B cell (primary cell): ENCODE measurements around the gene ZNF22. TPM values are rescaled to one million over a fixed set of nuclear protein-coding genes. Genes with fewer than 3 reads are reported as not detected.

ENCODE experiments used
- ATAC-seq: fragments of 200-7000 bp; cut with Tn5 transposase; one replicate; pipeline ENCODE4 v1.10.0; 2021; ENCODE audit warnings: low read depth, mild to moderate bottlenecking, moderate number of reproducible peaks, moderate library complexity
- CTCF ChIA-PET: fragments of 350-600 bp; sonication (Branson Sonifier 250); formaldehyde crosslinking; loops from one replicate; lab custom pipeline; 2021; ENCODE audit warnings: antibody characterized with exemption, inconsistent platforms; lab: Charles Lee
- POLR2A ChIA-PET: fragments of 350-600 bp; sonication (Branson Sonifier 250); formaldehyde crosslinking; loops from one replicate; lab custom pipeline; 2021; ENCODE audit warnings: antibody characterized with exemption; lab: Charles Lee
- DNase-seq: peaks from one replicate; pipeline ENCODE4 v3.0.0; 2013
- H2AFZ ChIP-seq: 2 replicates; pipeline ENCODE4 v1.6.1; 2012; ENCODE audit warnings: mild to moderate bottlenecking, low read depth, low read length; ENCODE audit not compliant: insufficient read depth, poor library complexity, severe bottlenecking
- H3K27ac ChIP-seq, 2 donors: 1 replicate in 1 of 2; 2 replicates in 1 of 2; pipeline ENCODE4 v1.5.1; 2012 to 2013; ENCODE audit warnings: low read length in 2 of 2, mild to moderate bottlenecking in 2 of 2, moderate library complexity in 1 of 2
- H3K27me3 ChIP-seq, 4 experiments: fragments of 200-600 bp in 1 of 4; sonication (generic) in 1 of 4; replicated peaks in 1 of 4; 1 replicate in 2 of 4; 2 replicates in 2 of 4; pipeline versions ENCODE4 v1.6.1 to v1.7.0; 2013 to 2016; ENCODE audit warnings: low read length in 3 of 4, mild to moderate bottlenecking in 2 of 4, mixed read lengths in 1 of 4, moderate library complexity in 1 of 4; ENCODE audit not compliant: insufficient read depth in 4 of 4, control insufficient read depth in 3 of 4; ENCODE audit errors: control extremely low read depth in 1 of 4
- H3K36me3 ChIP-seq, 2 experiments: replicated peaks in 1 of 2; 1 replicate in 1 of 2; 2 replicates in 1 of 2; pipeline versions ENCODE4 v1.6.1 to v1.7.1; 2013; ENCODE audit warnings: low read length in 1 of 2; ENCODE audit not compliant: insufficient read depth in 2 of 2, control insufficient read depth in 1 of 2; ENCODE audit errors: control extremely low read depth in 1 of 2, extremely low read depth in 1 of 2
- H3K4me1 ChIP-seq, 2 donors: fragments of 200-600 bp in 1 of 2; sonication (generic) in 1 of 2; 1 replicate in 1 of 2; 2 replicates in 1 of 2; pipeline versions ENCODE4 v1.5.1 to v1.6.1; 2013 to 2017; ENCODE audit warnings: low read length in 2 of 2; ENCODE audit not compliant: control insufficient read depth in 2 of 2, insufficient read depth in 2 of 2
- H3K4me2 ChIP-seq: replicated peaks from 2 replicates; pipeline ENCODE3; 2012; ENCODE audit warnings: mild to moderate bottlenecking, low read depth, low read length; ENCODE audit not compliant: poor library complexity, severe bottlenecking
- H3K4me3 ChIP-seq, 5 experiments: fragments of 200-600 bp in 1 of 5; sonication (generic) in 1 of 5; 1 replicate in 3 of 5; 2 replicates in 2 of 5; pipeline versions ENCODE4 v1.5.1 to v1.7.0; 2011 to 2016; ENCODE audit warnings: low read length in 4 of 5, mild to moderate bottlenecking in 4 of 5, low read depth in 2 of 5, control low read depth in 1 of 5, moderate library complexity in 1 of 5; ENCODE audit not compliant: insufficient read depth in 1 of 5; ENCODE audit errors: control extremely low read depth in 1 of 5, extremely low read depth in 1 of 5
- H3K79me2 ChIP-seq: fragments of 200-600 bp; sonication (generic); one replicate; pipeline ENCODE4 v1.6.0; 2016; ENCODE audit warnings: low read length; ENCODE audit not compliant: control insufficient read depth, insufficient read depth
- H3K9ac ChIP-seq: fragments of 200-600 bp; sonication (generic); 2 replicates; pipeline ENCODE4 v1.6.1; 2017; ENCODE audit warnings: mild to moderate bottlenecking, low read length, moderate library complexity
- H3K9me3 ChIP-seq, 3 donors: one replicate each; pipeline versions ENCODE4 v1.6.1 to v1.7.1; 2013; ENCODE audit warnings: low read length in 2 of 3; ENCODE audit not compliant: control insufficient read depth in 2 of 3, insufficient read depth in 1 of 3; ENCODE audit errors: control extremely low read depth in 1 of 3
- H4K20me1 ChIP-seq: 2 replicates; pipeline ENCODE4 v1.6.0; 2012; ENCODE audit warnings: mild to moderate bottlenecking, low read length; ENCODE audit not compliant: insufficient read depth, control insufficient read depth, poor library complexity, severe bottlenecking
- H3K27ac Mint-ChIP-seq: one replicate; pipeline ENCODE4 v1.8.0; 2021; ENCODE audit warnings: mixed read lengths
- H3K27me3 Mint-ChIP-seq: one replicate; pipeline ENCODE4 v1.8.0; 2021; ENCODE audit warnings: mixed read lengths
- H3K4me1 Mint-ChIP-seq: one replicate; pipeline ENCODE4 v1.8.0; 2021; ENCODE audit warnings: mixed read lengths
- H3K4me3 Mint-ChIP-seq: one replicate; pipeline ENCODE4 v1.8.0; 2021; ENCODE audit warnings: mixed read lengths
- H3K9me3 Mint-ChIP-seq: one replicate; pipeline ENCODE4 v1.8.0; 2022; ENCODE audit warnings: mixed read lengths; ENCODE audit not compliant: insufficient read depth
- CTCF ChIP-seq: fragments of 200-600 bp; IDR thresholded peaks from one replicate; pipeline ENCODE4 v1.8.0; 2022; ENCODE audit warnings: antibody characterized with exemption, mild to moderate bottlenecking
- EZH2 ChIP-seq: IDR thresholded peaks from 2 replicates; pipeline ENCODE4 v1.6.1; 2012; ENCODE audit warnings: borderline replicate concordance, low read depth, mild to moderate bottlenecking, moderate library complexity, low read length; ENCODE audit not compliant: insufficient read depth, poor library complexity, severe bottlenecking
- WGBS: methylation state at CpG from one replicate; pipeline ENCODE4 v1.1.5; 2013; ENCODE audit warnings: missing lambda C conversion rate; ENCODE audit not compliant: insufficient coverage; 5-methylcytosine and 5-hydroxymethylcytosine counted together
- intact Hi-C: fragments of 100-400 bp; cut with micrococcal nuclease; formaldehyde crosslinking; loops from one replicate; pipeline ENCODE4 v1.10.0; 2022
- polyA plus RNA-seq: library from polyadenylated mRNA; depleted of rRNA; stranded (reverse); fragments of >200 nt; gene quantifications from 2 replicates; pipeline ENCODE4 v1.2.3, GENCODE V29; 2012
- total RNA-seq, 2 donors: library from RNA; stranded (reverse); fragments of 120-200 nt in 1 of 2; gene quantifications; 1 replicate in 1 of 2; 2 replicates in 1 of 2; pipeline versions ENCODE4 v1.2.3 to v1.2.4, GENCODE V29; 2013 to 2022

The ZNF22 gene
- total and polyA plus RNA-seq, 2 donors (not counting 1 experiment from before 2014, with no cell fraction given) = 7.7 to 31.4 TPM

- Histone ChIP-seq H3K4me2 (no peak overlapping the region), H3K27me3 (no peaks in the 10 kb centered on the region), H3K9me3 (peaks cover 0 to 7% (median 0%) of the 10 kb centered on the region in 3 donors), H4K20me1 (no peaks in the 10 kb centered on the region), H3K79me2 (no peaks in the 10 kb centered on the region), H3K27ac (no peak overlapping the region), H3K4me3 (no peak overlapping the region), H2AFZ (no peak overlapping the region), H3K9ac (no peak overlapping the region), H3K4me1 (no peaks in the 10 kb centered on the region), H3K36me3 (no peaks in the 10 kb centered on the region)
- no peak overlapping the region for H3K4me3 Mint-ChIP-seq
- no peak for DNase-seq
- CTCF ChIA-PET = interaction anchor here (1.0 kb wide), 1 partner anchor 9 kb away, joined by 3 read pairs; no protein-coding TSS in a partner anchor
- TF ChIP-seq CTCF (no peak), EZH2 (no peak)
- peaks cover 6% of the 10 kb centered on the region for H3K9me3 Mint-ChIP-seq
- POLR2A ChIA-PET = no interaction called here
- intact Hi-C loops = no loop called here
- no peak for ATAC-seq
- H3K27me3 Mint-ChIP-seq = peaks cover 23% of the 10 kb centered on the region
- 92% methylated on average over 2 of the region's 4 CpGs for WGBS
- H3K27ac Mint-ChIP-seq = no peak overlapping the region
- no peaks in the 10 kb centered on the region for H3K4me1 Mint-ChIP-seq
Observed at GRCh38 chr10:45050551-45051235, 50.0 kb downstream of the ZNF22 start.

- Histone ChIP-seq H4K20me1 (no peaks in the 10 kb centered on the region), H3K27ac (no peak overlapping the region), H3K4me3 (no peak overlapping the region), H3K36me3 (no peaks in the 10 kb centered on the region), H3K4me2 (no peak overlapping the region), H2AFZ (no peak overlapping the region), H3K9ac (no peak overlapping the region), H3K27me3 (no peaks in the 10 kb centered on the region), H3K4me1 (no peaks in the 10 kb centered on the region), H3K79me2 (no peaks in the 10 kb centered on the region), H3K9me3 (peaks cover 0 to 2% (median 0%) of the 10 kb centered on the region in 3 donors)
- no peaks in the 10 kb centered on the region for H3K4me1 Mint-ChIP-seq
- intact Hi-C loops = no loop called here
- DNase-seq (no peak), ATAC-seq (no peak)
- POLR2A ChIA-PET = no interaction called here
- CTCF ChIA-PET = interaction anchor here (0.5 kb wide), 1 partner anchor 73 kb away, joined by 3 read pairs; no protein-coding TSS in a partner anchor
- 40% methylated on average over 1 of the region's 1 CpG for WGBS
- peaks cover 23% of the 10 kb centered on the region for H3K27me3 Mint-ChIP-seq
- H3K27ac Mint-ChIP-seq = no peak overlapping the region
- TF ChIP-seq CTCF (no peak), EZH2 (no peak)
- H3K4me3 Mint-ChIP-seq = no peak overlapping the region
- peaks cover 6% of the 10 kb centered on the region for H3K9me3 Mint-ChIP-seq
Observed at GRCh38 chr10:45052700-45053099, 52.0 kb downstream of the ZNF22 start.
